GM19035 (cell line): ENCODE data around the gene ZBTB25.

Experiments
- ATAC-seq: cut with Tn5 transposase; IDR thresholded peaks from one replicate; pipeline ENCODE4 v1.9.1; 2021; ENCODE audit not compliant: unreplicated experiment

Gene ZBTB25

DNA sequence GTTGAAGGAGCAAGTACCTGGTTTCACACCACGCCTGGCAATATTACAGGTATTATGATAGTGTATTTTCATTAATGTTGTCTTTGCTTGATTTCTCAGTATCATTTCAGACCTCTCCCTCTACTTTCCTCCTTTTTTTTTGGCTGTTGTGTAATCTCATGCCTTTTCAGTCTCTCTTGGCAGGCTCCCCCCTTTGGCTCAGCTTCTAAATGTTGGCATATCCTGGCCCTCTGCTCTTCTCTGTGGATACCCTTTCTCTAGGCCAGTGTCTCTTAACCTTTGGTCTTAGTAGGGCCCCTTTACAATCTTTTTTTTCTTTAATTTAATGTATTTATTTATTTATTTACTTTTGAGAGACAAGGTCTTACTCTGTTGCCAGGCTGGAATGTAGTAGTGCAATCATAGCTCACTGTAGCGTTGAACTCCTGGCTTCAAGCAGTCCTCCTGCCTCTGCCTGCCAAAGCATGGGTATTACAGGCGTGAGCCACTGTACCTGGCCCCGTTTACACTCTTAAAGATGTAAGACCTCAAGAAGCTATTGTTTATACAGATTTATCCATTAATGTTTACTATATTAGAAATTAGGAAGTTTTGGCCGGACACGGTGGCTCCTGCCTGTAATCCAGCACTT is 102.7 kb downstream of the ZBTB25 start:
- no peak for ATAC-seq
